Hematopoietic multipotent progenitor cell treated with erythropoietin and hydrocortisone succinate and interleukin-3 and kit ligand, for 8 days (in vitro differentiated cells): Measurements from ENCODE around the gene NOXA1.
A peak's percentile ranks its signal among the peaks of the same experiment; 100 is the strongest.
"Not testable (repeated sequence)": the region's sequence is repeated elsewhere in the genome, so short reads cannot be mapped to it uniquely, and the experiment has no call there.

ENCODE experiments used
- DNase-seq: peaks from one replicate; pipeline ENCODE4 v3.0.0-alpha.2; 2015

NOXA1 gene

GRCh38 chr9:137406085-137406760 is 17.0 kb upstream of the NOXA1 start:
- DNase-seq: peak; percentile 50

GRCh38 chr9:137406876-137407589 is 16.2 kb upstream of the NOXA1 start:
- peak; percentile 50 for DNase-seq

- DNase-seq: no peak
Observed at GRCh38 chr9:137407590-137408300, 15.4 kb upstream of the NOXA1 start.

- no peak for DNase-seq
Observed at GRCh38 chr9:137408651-137409405, 14.4 kb upstream of the NOXA1 start.

GRCh38 chr9:137409515-137409914 is 13.7 kb upstream of the NOXA1 start:
- DNase-seq: no peak

- DNase-seq: not testable (repeated sequence)
Observed at GRCh38 chr9:137410236-137410890, 12.8 kb upstream of the NOXA1 start.

GRCh38 chr9:137410891-137411249 is 12.3 kb upstream of the NOXA1 start:
- no peak for DNase-seq

GRCh38 chr9:137411260-137411644 is 11.9 kb upstream of the NOXA1 start:
- no peak for DNase-seq

- DNase-seq: peak; percentile 78
Observed at GRCh38 chr9:137411645-137412380, 11.4 kb upstream of the NOXA1 start.

- no peak for DNase-seq
Observed at GRCh38 chr9:137412431-137412830, 10.8 kb upstream of the NOXA1 start.

- no peak for DNase-seq
Observed at GRCh38 chr9:137415451-137415850, 7.7 kb upstream of the NOXA1 start.

GRCh38 chr9:137416006-137416562 is 7.1 kb upstream of the NOXA1 start:
- no peak for DNase-seq

GRCh38 chr9:137416563-137417151 is 6.5 kb upstream of the NOXA1 start:
- DNase-seq: no peak

- no peak for DNase-seq
Observed at GRCh38 chr9:137417161-137418021, 5.8 kb upstream of the NOXA1 start.

GRCh38 chr9:137421838-137422603 is 1.2 kb upstream of the NOXA1 start:
- DNase-seq: peak; percentile 24

GRCh38 chr9:137423514-137424291 is 510 bp downstream of the NOXA1 start:
- DNase-seq: no peak

- DNase-seq: no peak
Observed at GRCh38 chr9:137426018-137426681, 3.0 kb downstream of the NOXA1 start.
